DMS53 treated with DMSO at 0.1 percent for 48 hours (cell line): ENCODE results near the gene CPLX3.

Experiments
- DNase-seq: peaks from one replicate; lab custom pipeline; 2025; ENCODE audit not compliant: unreplicated experiment; lab: John Stamatoyannopoulos, UW

CPLX3 gene

DNA sequence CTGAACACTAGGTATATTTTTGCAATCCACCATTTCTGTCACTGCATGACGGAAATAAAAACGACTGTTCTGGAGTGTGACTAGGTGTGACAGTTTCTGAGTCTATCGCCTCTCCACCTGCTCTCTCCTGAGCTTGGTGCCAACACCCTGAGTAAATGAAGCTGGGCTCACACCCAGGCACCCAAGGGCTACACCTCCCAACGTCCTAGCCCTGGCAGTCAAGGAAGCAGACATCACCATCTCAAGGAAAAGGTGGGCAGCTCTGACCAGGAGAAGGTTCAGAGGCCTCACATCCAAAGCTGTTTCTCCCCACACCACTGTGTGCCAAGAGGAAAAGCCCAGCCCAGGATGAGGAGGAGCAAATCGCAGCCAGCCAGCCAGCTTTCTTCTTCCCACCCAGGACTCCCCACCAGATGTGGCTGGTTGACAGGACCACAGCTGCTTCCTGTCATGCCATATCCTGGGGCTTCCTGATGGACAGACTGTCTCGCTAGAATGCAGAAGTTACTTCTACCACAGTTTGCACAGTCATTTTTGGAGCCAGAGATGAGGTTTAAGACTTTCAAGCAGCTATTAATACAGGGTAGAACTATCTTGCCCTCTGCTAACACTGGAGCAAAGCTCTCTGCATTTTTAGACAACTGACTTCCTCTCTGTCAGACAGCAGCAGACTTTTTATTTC is 43.4 kb downstream of the CPLX3 start:
- no peak for DNase-seq

DNA sequence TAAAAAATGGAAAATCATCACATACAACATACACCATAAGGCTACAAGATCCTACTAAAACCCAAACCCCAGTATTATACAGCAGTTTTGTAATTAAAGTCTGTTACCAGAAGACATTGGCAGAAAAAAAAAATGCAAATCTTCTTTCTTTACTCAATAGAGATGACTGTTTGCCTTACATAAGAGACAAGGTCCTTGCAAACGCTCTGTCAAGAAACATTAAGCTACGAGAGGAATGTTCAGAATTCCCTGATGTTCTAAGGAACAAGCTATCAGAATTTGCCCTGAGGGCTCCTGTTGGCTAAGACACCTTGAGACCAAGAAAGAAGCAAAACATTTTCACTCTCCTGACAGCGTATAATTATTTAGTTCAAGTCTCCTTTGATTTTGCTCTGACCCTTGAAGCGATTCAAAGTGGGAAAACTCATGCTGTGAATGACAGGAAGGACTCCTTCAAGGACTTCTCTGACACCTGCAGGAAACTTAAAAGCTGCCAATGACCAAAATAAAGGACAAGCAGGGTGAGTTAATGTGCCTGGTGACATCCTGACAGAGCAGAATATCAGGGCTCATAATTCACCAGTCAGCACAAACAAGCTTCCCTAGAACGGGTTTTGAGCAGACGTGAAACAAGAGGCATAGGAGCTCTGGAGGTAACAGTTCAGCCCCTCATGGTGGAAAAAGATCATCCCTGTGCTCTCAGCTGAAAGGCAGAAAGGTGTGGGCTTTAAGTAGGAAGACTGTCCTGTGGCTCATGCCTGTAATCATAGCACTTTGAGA is 44.2 kb downstream of the CPLX3 start:
- no peak for DNase-seq

DNA sequence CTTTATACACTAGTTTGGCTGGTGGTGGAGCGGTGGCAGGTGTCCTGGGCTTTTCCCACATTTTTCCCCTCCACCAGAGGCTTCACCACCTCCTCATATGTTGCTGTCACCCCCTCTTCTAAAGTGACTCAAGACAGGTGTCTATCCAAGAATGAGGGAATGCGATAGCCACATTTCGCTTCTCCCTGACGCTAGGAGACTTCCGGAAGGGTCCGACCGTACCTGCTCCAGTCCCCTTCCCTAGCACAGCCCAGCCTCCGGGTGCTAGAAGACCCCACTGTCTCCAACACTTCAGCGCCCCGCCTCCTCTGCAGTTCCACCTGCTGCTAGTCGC is 46.2 kb downstream of the CPLX3 start:
- DNase-seq = no peak

DNA sequence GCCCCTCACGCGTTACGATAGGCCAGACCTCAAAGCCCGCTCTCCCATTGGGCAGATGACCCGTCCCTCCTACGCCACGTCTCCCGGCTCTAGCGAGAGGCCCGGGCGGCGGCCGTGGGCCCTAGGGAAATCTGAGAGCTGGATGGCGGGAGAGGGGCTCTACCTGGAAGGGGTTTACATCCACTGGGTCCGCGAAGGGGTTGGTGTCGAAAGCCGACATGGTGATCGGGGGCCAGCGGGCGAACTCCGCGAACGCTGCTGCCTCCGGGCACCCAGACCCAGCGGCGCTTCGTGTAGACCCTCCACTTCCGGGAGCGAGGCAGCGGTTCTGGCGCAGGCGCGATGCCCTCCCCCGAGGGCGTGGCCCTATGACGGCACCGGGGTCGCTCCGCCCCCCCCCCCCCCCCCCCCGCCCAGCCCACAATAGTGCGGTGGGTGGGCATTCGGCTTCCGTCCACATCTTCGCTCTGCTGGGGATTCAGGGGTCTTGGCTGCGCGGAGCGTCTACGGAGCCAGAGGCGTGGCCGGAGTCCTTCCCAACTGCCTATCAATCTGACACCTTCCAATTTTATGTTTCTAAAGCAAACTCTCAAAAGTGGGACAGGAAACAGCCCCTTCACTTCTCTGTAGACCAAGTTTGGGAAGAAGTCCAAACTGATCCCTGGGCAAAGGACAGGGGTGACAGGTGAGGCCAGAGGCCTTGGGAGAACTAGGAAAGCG is 46.8 kb downstream of the CPLX3 start, which contains the start of gene SCAMP2:
TSS of gene SCAMP2 (minus strand) at position 330 of the 720 bp plus-strand sequence. CDS start at position 220, 110 bp downstream.
- peak; percentile 82 for DNase-seq

DNA sequence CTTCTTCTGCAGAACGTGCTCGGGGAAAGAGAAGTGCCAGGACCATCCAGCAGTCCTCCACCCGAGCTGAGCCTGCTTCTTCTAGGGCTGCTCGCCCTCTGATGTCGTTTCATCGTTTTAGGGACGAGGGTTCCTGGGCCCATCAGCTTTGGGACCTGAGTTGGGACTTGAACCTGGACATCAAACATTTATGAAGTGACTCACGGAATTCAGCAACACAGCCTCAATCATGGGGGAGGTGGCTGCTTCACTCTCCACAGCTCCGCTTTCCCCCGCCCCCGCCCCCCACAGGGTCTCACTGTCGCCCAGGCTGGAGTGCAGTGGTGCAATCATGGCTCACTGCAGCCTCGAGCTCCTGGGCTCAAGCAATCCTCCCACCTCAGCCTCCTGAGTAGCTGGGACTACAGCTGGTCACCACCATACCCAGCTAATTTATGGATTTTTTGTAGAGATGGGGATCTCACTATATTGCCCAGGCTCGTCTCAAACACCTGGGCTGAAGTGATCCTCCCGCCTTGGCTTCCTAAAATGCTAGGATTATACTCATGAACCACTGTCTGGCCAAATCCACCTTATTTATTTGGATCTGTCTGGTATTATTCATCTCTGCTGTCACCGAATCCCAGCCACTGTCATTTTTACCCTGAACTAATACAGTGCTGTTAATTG is 47.5 kb downstream of the CPLX3 start:
- no peak for DNase-seq

DNA sequence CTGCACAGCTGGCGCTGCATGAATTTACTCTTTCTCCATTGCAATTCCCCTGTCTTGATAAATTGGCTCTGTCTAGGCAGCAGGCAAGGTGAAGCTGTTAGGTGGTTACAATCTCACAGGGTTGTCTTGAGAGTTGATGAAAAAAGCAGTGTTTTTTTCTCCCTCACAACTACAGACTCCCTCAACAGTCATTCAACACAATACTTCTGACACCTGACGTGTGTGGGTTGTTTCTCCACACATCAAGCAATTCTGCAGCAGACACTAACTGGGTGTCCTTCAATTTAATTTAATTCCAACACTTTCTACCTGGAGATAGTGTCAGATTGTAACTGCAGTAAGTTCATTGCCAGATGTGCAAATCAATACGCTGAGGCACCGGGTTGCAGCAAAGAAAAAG is 51.8 kb downstream of the CPLX3 start:
- DNase-seq = no peak
